A204.1 (cell line): ENCODE measurements around the gene ACAP1.

Experiments used
- FAIRE-seq: peaks from 2 replicates; lab custom pipeline; 2012; peaks lifted over from hg19 to GRCh38; lab: Jason Lieb, UNC

ACAP1 gene, protein sequence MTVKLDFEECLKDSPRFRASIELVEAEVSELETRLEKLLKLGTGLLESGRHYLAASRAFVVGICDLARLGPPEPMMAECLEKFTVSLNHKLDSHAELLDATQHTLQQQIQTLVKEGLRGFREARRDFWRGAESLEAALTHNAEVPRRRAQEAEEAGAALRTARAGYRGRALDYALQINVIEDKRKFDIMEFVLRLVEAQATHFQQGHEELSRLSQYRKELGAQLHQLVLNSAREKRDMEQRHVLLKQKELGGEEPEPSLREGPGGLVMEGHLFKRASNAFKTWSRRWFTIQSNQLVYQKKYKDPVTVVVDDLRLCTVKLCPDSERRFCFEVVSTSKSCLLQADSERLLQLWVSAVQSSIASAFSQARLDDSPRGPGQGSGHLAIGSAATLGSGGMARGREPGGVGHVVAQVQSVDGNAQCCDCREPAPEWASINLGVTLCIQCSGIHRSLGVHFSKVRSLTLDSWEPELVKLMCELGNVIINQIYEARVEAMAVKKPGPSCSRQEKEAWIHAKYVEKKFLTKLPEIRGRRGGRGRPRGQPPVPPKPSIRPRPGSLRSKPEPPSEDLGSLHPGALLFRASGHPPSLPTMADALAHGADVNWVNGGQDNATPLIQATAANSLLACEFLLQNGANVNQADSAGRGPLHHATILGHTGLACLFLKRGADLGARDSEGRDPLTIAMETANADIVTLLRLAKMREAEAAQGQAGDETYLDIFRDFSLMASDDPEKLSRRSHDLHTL

GRCh38 chr17:7336240-7337175, at the start of gene ACAP1:
Gene ACAP1 (plus strand): TSS chr17:7336529. CDS start chr17:7336735, 206 bp downstream.
- FAIRE-seq, result no peak

- no peak for FAIRE-seq
Measured at GRCh38 chr17:7289256-7290032, 46.9 kb upstream of the ACAP1 start.

GRCh38 chr17:7290166-7290565, 46.2 kb upstream of the ACAP1 start:
- FAIRE-seq, result no peak

DNA sequence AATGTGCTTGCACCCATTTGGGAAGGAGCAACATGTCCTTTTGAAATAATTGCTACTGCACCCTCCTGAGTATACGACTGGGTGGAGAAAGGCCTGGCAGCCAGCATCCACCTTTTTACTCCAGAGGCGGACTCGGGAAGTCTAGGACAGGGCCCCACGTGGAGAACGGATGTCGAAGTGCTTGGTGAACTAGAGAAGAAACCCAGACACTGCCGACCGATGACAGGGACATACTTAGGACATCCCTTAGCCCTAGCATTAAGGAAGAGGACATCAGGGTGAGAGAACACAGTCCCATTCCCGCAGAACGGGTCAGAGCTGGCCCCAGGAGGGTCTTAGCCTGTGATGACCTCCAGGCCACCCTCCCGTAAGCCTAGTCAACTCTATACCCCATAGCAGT, 45.6 kb upstream of the ACAP1 start:
- FAIRE-seq, result no peak

DNA sequence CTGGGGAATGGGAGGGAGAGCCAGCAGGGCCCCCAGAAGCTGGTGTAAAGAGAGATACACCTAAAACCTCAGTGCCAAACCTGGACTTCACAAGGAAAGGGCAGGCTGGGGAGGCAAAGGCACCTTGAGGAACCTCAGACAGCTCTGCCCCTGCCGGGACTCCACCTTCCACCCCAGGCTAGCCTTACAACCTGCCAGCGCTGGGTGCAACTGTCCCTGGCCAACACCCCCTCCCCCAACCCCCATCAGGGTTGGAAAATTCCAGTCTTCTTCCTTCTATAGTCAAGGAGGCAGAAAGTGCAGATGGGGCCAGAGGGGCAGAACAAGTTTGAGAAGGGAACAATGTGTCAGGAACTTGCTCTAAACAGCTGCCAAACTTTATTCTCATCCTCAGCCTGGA, 44.1 kb upstream of the ACAP1 start:
- FAIRE-seq, result no peak

GRCh38 chr17:7292729-7293128, 43.6 kb upstream of the ACAP1 start:
- no peak for FAIRE-seq

GRCh38 chr17:7293159-7293558, 43.2 kb upstream of the ACAP1 start:
- no peak for FAIRE-seq

- no peak for FAIRE-seq
Measured at GRCh38 chr17:7293816-7294613, 42.3 kb upstream of the ACAP1 start.

GRCh38 chr17:7294614-7295153, 41.6 kb upstream of the ACAP1 start, which contains the start of gene YBX2:
Gene YBX2 (minus strand): TSS chr17:7294639. CDS start chr17:7294500, 139 bp downstream.
- no peak for FAIRE-seq

- no peak for FAIRE-seq
Measured at GRCh38 chr17:7295230-7296180, 40.8 kb upstream of the ACAP1 start.

DNA sequence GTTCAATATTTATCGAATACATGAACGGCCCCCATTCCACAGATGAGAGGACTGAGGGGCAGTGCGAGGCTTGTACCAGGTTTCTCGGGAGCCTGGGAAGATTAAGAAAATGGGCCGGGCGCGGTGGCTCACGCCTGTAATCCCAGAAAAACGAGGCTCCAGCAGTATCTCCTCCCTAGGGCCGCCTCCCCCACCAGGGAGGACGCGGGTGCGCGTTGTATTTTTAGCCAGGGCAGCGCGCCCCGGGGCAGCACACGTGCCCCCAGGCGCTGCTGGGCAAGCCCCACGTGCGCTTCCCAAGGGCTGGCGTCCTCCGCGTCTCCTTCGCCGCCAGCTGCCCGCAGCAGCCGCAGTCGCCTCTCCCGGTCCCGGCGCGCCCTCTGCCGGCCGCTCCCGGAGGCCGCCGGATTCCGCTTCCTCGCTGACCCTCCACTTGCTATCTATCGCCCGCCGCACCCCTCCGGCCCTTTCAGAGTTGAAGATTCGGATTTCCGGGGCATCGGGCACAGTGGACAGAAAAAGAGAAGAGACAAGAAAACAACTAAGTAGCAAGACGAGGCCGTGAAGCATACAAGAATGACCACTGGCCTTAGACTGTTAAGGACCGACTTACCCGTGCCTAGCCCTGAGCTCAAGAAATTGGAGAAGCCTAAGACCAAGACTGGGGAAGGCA, 40.0 kb upstream of the ACAP1 start:
- FAIRE-seq, result no peak

DNA sequence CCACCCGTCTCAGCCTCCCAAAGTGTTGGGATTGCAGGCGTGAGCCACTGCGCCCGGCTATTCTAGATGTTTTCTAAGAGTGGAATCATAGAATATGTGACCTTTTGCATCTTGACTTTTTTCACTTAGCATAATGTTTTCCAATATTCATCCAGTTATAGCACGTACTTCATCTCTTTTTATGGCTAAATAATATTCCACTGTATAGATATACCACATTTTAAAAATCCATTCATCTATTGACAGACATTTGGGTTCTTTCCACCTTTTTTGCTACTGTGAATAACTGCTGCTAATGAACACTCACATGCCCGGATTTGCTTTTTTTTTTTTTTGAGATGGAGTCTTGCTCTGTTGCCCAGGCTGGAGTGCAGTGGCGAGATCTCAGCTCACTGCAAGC, 32.1 kb upstream of the ACAP1 start:
- no peak for FAIRE-seq

DNA sequence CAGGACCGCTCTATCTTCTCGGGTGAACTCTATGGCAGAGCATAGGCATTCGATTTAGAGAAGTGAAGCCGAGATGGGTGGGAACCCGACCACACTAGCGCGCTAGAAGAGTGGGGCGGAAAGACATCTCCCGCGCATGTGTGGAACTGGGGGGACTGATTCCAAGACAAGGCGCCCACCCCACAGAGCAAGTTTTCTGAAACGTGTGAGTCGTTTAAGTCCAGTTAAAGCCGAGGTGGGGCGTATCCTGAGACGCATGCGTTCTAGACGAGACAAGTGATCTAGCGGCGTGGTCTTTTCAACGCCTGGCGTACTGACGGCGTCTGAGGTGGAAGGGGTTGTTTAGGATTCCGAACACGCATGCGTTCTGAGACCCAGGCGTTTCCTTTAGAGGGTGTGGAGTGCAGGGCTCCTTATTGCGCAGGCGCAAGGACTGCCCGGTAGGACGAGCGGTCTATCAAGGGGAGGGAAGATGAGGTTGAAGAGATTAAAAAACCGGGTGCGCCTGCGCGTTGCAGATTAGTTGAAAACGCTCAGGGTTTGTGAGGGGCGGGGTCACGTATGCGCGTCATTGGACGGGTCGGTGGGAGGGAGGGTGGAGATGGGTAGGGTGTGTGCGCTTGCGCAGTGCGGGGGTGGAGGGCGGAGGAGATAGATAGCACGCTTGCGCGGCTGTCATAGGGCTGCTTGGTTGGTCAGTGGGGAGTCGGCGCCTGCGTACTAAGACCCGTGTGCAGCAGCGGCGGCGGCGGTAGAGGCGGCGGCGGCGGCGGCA, 29.2 kb upstream of the ACAP1 start, which contains the start of gene EIF5A:
Gene EIF5A, plus strand, starts transcription at position 718 of the 775 bp plus-strand sequence. CDS start 2,008 bp downstream, outside the sequence.
- peak; percentile 99 for FAIRE-seq

- FAIRE-seq, result no peak
Measured at GRCh38 chr17:7307686-7308624, 28.4 kb upstream of the ACAP1 start.

GRCh38 chr17:7308625-7309433, 27.5 kb upstream of the ACAP1 start:
- FAIRE-seq, result peak; percentile 58

DNA sequence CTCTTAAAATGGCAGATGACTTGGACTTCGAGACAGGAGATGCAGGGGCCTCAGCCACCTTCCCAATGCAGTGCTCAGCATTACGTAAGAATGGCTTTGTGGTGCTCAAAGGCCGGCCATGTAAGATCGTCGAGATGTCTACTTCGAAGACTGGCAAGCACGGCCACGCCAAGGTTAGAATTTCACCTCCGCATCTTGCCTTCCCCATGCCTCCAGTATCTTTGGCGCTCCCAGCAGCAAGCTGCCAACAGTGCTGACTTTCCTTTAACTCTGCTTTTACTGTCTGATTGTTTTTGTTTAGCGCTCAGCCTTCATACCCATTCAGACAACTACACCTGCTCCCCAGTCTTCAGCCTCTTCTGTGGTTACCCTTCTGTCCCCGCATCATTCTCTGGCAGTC, 26.7 kb upstream of the ACAP1 start:
- no peak for FAIRE-seq
